A673 (cell line): ENCODE data around the gene DAB1. TPM values are rescaled to one million over a fixed set of nuclear protein-coding genes. Genes with fewer than 3 reads are reported as not detected.
A peak's percentile ranks its signal among the peaks of the same experiment; 100 is the strongest.

Experiments
- BruUV-seq: library from RNA; stranded (reverse); fragments of 400-500 nt; replicated peaks from 2 replicates; lab custom pipeline; 2021; lab: Mats Ljungman, UMichigan
- CTCF ChIA-PET: fragments of 300-600 bp; sonication (Branson Sonifier 250); formaldehyde crosslinking; loops from one replicate; lab custom pipeline; 2022; ENCODE audit warnings: antibody characterized with exemption; lab: Charles Lee
- POLR2A ChIA-PET: fragments of 300-600 bp; sonication (Branson Sonifier 250); formaldehyde crosslinking; loops from one replicate; lab custom pipeline; 2022; ENCODE audit warnings: antibody characterized with exemption; ENCODE audit not compliant: low non-redundant PET; lab: Charles Lee
- DNase-seq: peaks from one replicate; pipeline ENCODE4 v3.0.0-alpha.2; 2015; ENCODE audit warnings: low spot score
- H3K27ac ChIP-seq: fragments of 200-600 bp; sonication (generic); 2 replicates; pipeline ENCODE4 v1.5.1; 2016; ENCODE audit warnings: mixed run types, low read depth, mild to moderate bottlenecking, mixed read lengths, antibody characterized with exemption, low read length; ENCODE audit not compliant: poor library complexity, severe bottlenecking
- H3K27me3 ChIP-seq: fragments of 200-600 bp; sonication (generic); replicated peaks from 2 replicates; pipeline ENCODE4 v1.6.1; 2017; ENCODE audit warnings: mixed run types, low read depth, mild to moderate bottlenecking, mixed read lengths, antibody characterized with exemption, low read length; ENCODE audit not compliant: insufficient read depth, poor library complexity
- H3K36me3 ChIP-seq: fragments of 200-600 bp; sonication (generic); 2 replicates; pipeline ENCODE4 v1.6.1; 2016; ENCODE audit warnings: mixed run types, mild to moderate bottlenecking, mixed read lengths, antibody characterized with exemption, low read length; ENCODE audit not compliant: insufficient read depth, poor library complexity, severe bottlenecking
- H3K4me1 ChIP-seq: fragments of 200-600 bp; sonication (generic); 2 replicates; pipeline ENCODE4 v1.6.1; 2017; ENCODE audit warnings: mixed run types, mild to moderate bottlenecking, mixed read lengths, antibody characterized with exemption, low read length; ENCODE audit not compliant: insufficient read depth, poor library complexity, severe bottlenecking
- H3K4me3 ChIP-seq: fragments of 200-600 bp; sonication (generic); 2 replicates; pipeline ENCODE4 v1.5.1; 2016; ENCODE audit warnings: low read depth, mixed run types, mild to moderate bottlenecking, mixed read lengths, low read length; ENCODE audit not compliant: poor library complexity, severe bottlenecking
- H3K9me3 ChIP-seq: fragments of 200-600 bp; sonication (generic); 2 replicates; pipeline ENCODE4 v1.6.1; 2016; ENCODE audit warnings: mixed run types, low read depth, mild to moderate bottlenecking, mixed read lengths, antibody characterized with exemption, low read length; ENCODE audit not compliant: poor library complexity, severe bottlenecking
- CTCF ChIP-seq: fragments of 300-800, 200-600 bp; sonication (generic); conservative IDR thresholded peaks from 2 replicates; pipeline ENCODE4 v1.5.1; 2017; ENCODE audit warnings: low read depth, mild to moderate bottlenecking, antibody characterized with exemption, low read length, moderate library complexity, mixed read lengths
- EZH2 ChIP-seq: fragments of 200-600 bp; sonication (generic); IDR thresholded peaks from 2 replicates; pipeline ENCODE4 v1.6.1; 2017; ENCODE audit warnings: borderline replicate concordance, low read depth, mild to moderate bottlenecking, mixed read lengths, antibody characterized with exemption, low read length; ENCODE audit not compliant: poor library complexity, severe bottlenecking
- intact Hi-C: fragments of 100-400 bp; cut with micrococcal nuclease; formaldehyde crosslinking; loops from one replicate; pipeline ENCODE4 v1.10.0; 2022; ENCODE audit not compliant: unreplicated experiment
- total RNA-seq: library from RNA; stranded (reverse); gene quantifications from 2 replicates; pipeline ENCODE4 v1.2.3, GENCODE V29; 2021

Gene DAB1
- total RNA-seq, 1 experiment from 2014 or later = 112 TPM

GRCh38 chr1:57424231-57425027 is 569 bp upstream of the DAB1 start:
- BruUV-seq = no TSS peak
- Histone ChIP-seq H3K9me3 (no peaks in the 10 kb centered on the region), H3K27ac (peak overlapping the region; percentile 88), H3K4me1 (peaks cover 26% of the 10 kb centered on the region), H3K4me3 (peak overlapping the region; percentile 91), H3K36me3 (no peaks in the 10 kb centered on the region), H3K27me3 (no peaks in the 10 kb centered on the region)
- CTCF ChIA-PET = interaction anchor here (0.6 to 0.9 kb wide), 8 partner anchors 12 to 1228 kb away, joined by 3 to 13 read pairs (median 3); no protein-coding TSS in a partner anchor
- no peak for TF ChIP-seq EZH2
- peak; percentile 96 for TF ChIP-seq CTCF
- POLR2A ChIA-PET = interaction anchor here (0.7 kb wide), 1 partner anchor 280 kb away, joined by 4 read pairs; no protein-coding TSS in a partner anchor
- peak; percentile 92 for DNase-seq
- intact Hi-C loops = loop anchor here (1.0 to 10.0 kb wide), 6 partner anchors 198 to 1120 kb away; partner anchors contain the start of gene OMA1

GRCh38 chr1:57423135-57423655 is 665 bp downstream of the DAB1 start:
- H3K4me1 ChIP-seq = peaks cover 33% of the 10 kb centered on the region
- H3K27ac ChIP-seq = peak overlapping the region; percentile 95
- intact Hi-C loops = loop anchor here (2.0 to 10.0 kb wide), 6 partner anchors 199 to 1122 kb away; partner anchors contain the start of gene OMA1
- ChIA-PET POLR2A (interaction anchor here (0.6 to 2.2 kb wide), 3 partner anchors 281 to 740 kb away, joined by 3 to 8 read pairs (median 3); no protein-coding TSS in a partner anchor), CTCF (no interaction called here)
- no TSS peak for BruUV-seq
- no peaks in the 10 kb centered on the region for H3K9me3 ChIP-seq
- no peaks in the 10 kb centered on the region for H3K27me3 ChIP-seq
- no peaks in the 10 kb centered on the region for H3K36me3 ChIP-seq
- peak overlapping the region; percentile 91 for H3K4me3 ChIP-seq
- no peak for TF ChIP-seq EZH2
- no peak for TF ChIP-seq CTCF
- DNase-seq = peak; percentile 71

DNA sequence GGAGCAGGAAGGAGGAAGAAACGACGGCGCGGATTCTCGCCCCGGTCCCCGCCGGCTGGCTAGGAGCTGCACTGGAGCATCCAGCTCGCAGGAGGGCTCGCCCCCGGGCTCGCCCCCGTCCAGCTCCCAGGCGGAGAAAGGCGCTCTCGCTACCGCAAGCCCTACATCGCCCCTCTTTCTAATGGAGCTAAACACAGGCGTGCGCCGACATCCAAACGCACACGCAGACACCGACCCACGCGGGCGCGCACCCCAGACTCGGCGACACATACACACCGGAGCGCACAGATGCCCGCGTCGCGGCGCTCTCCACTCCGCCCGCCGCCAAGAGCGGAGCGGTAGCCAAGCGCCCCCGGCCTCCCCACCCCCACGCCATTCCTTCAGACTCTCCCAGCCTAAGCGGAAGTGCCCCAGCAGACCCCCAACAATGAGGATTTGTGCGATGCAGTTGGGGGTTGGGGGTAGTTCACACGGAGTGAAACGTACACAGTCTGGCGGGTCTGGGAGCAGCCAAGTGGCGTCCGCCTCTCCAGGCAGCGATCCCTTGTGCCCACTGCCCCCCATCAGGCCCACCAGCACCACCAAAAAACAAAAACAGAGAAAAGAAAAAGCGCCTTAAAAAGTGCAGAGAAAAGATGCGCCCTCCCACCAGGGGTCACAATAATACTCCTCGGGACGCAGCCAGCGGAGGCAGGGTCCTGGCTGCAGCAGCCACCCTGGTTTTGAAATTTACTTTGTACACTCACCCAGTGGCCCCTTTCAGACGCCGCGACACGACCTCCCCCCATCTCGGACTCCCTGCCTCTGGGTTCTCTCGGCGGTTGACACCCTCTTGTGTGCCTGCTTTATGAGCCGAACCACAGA is 1.4 kb downstream of the DAB1 start:
- POLR2A ChIA-PET = interaction anchor here (0.6 to 2.2 kb wide), 3 partner anchors 281 to 741 kb away, joined by 3 to 8 read pairs (median 3); no protein-coding TSS in a partner anchor
- CTCF ChIA-PET = no interaction called here
- H3K9me3 ChIP-seq = no peaks in the 10 kb centered on the region
- H3K4me3 ChIP-seq = peak overlapping the region; percentile 91
- H3K27me3 ChIP-seq = no peaks in the 10 kb centered on the region
- H3K36me3 ChIP-seq = no peaks in the 10 kb centered on the region
- DNase-seq = peak; percentile 80
- TF ChIP-seq CTCF (peak; percentile 48), EZH2 (no peak)
- peaks cover 36% of the 10 kb centered on the region for H3K4me1 ChIP-seq
- intact Hi-C loops = loop anchor here (2.0 to 10.0 kb wide), 6 partner anchors 200 to 1122 kb away; partner anchors contain the start of gene OMA1
- peak overlapping the region; percentile 95 for H3K27ac ChIP-seq
- BruUV-seq = TSS peak; percentile 25
